Activated naive CD4-positive, alpha-beta T cell treated with anti-CD3 and anti-CD28 coated beads for 36 hours (primary cell): ENCODE results near the gene VDR. TPM values are rescaled to one million over a fixed set of nuclear protein-coding genes. Genes with fewer than 3 reads are reported as not detected.

Experiments used
- CTCF ChIA-PET: fragments of 350-600 bp; sonication (Branson Sonifier 250); formaldehyde crosslinking; loops from one replicate; lab custom pipeline; 2021; ENCODE audit warnings: antibody characterized with exemption; lab: Charles Lee
- DNase-seq: peaks from one replicate; pipeline ENCODE4 v3.0.0-alpha.2; 2020
- H3K27ac Mint-ChIP-seq: one replicate; pipeline ENCODE4 v1.8.0; 2021; ENCODE audit warnings: mild to moderate bottlenecking, mixed read lengths
- H3K27me3 Mint-ChIP-seq: one replicate; pipeline ENCODE4 v1.8.0; 2021; ENCODE audit warnings: low read depth, mixed read lengths
- H3K36me3 Mint-ChIP-seq: one replicate; pipeline ENCODE4 v1.8.0; 2021; ENCODE audit warnings: low read depth, mixed read lengths
- H3K4me1 Mint-ChIP-seq: one replicate; pipeline ENCODE4 v1.8.0; 2021; ENCODE audit warnings: low read depth, mixed read lengths
- H3K4me3 Mint-ChIP-seq: one replicate; pipeline ENCODE4 v1.8.0; 2021; ENCODE audit warnings: mild to moderate bottlenecking, moderate library complexity, mixed read lengths
- H3K9me3 Mint-ChIP-seq: one replicate; pipeline ENCODE4 v1.8.0; 2021; ENCODE audit warnings: mixed read lengths
- intact Hi-C: fragments of 100-400 bp; cut with micrococcal nuclease; formaldehyde crosslinking; loops from one replicate; pipeline ENCODE4 v1.15.1; 2023
- total RNA-seq, 2 experiments: library from RNA; stranded (reverse); gene quantifications; one replicate each; pipeline ENCODE4 v1.2.3, GENCODE V29; 2021

The VDR gene
- total RNA-seq, 2 experiments from 2014 or later = 56.4 to 57.7 TPM

GRCh38 chr12:47942614-47943225, 37.9 kb upstream of the VDR start:
- intact Hi-C loops = no loop called here
- Mint-ChIP-seq H3K27ac (no peak overlapping the region), H3K9me3 (no peaks in the 10 kb centered on the region), H3K4me1 (no peaks in the 10 kb centered on the region), H3K4me3 (no peak overlapping the region), H3K27me3 (peaks cover 10% of the 10 kb centered on the region), H3K36me3 (no peaks in the 10 kb centered on the region)
- DNase-seq = no peak
- CTCF ChIA-PET = interaction anchor here (0.6 to 1.3 kb wide), 2 partner anchors 75 to 246 kb away, joined by 3 to 4 read pairs; no protein-coding TSS in a partner anchor

DNA sequence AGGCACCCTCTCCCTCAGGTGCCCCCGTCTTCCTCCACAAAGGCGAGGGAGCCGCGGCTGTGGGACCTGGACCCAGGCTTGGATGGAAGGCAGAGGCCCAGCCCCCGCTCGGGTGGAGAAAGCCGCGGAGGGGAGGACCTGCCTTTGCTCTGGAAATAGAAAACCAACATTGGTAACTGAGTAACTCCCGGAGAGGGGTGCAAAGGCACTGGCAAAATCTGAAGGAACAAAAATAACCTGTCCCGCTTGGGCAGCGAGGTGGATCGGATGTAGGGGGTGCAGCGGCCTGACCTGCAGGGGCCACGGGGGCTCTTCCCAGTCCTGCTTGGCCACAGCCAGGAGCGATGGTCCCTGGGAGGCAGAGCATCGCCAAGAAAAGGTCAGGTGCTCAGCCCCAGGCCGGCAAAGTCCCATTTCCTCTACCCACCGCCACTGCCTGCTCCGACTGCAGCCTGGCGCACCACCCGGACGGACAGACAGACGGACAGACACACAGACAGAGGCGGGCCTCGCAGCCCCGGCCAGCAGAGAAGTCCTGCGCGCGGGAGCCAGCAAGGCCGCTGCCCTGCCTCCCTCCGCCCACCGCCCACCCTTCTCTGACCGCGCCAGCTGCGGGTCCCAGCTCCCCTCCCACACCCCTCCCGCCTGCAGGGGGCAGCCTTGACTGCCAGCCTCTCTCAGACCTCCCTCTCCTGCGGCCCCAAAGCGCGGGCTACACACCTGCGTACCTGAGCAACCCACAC, 37.2 kb upstream of the VDR start:
- no peak overlapping the region for H3K4me3 Mint-ChIP-seq
- peak; percentile 60 for DNase-seq
- H3K36me3 Mint-ChIP-seq = no peaks in the 10 kb centered on the region
- H3K9me3 Mint-ChIP-seq = no peaks in the 10 kb centered on the region
- H3K27ac Mint-ChIP-seq = no peak overlapping the region
- intact Hi-C loops = no loop called here
- peaks cover 10% of the 10 kb centered on the region for H3K27me3 Mint-ChIP-seq
- H3K4me1 Mint-ChIP-seq = no peaks in the 10 kb centered on the region
- CTCF ChIA-PET = interaction anchor here (0.6 to 1.3 kb wide), 3 partner anchors 75 to 290 kb away, joined by 3 to 4 read pairs (median 3); no protein-coding TSS in a partner anchor

GRCh38 chr12:47941475-47941780, 36.6 kb upstream of the VDR start:
- DNase-seq = no peak
- intact Hi-C loops = no loop called here
- Mint-ChIP-seq H3K27me3 (peaks cover 10% of the 10 kb centered on the region), H3K4me1 (no peaks in the 10 kb centered on the region), H3K36me3 (no peaks in the 10 kb centered on the region), H3K9me3 (no peaks in the 10 kb centered on the region), H3K4me3 (no peak overlapping the region), H3K27ac (no peak overlapping the region)
- CTCF ChIA-PET = interaction anchor here (1.3 kb wide), 1 partner anchor 76 kb away, joined by 4 read pairs; no protein-coding TSS in a partner anchor

GRCh38 chr12:47940773-47941474, 36.1 kb upstream of the VDR start:
- no peak for DNase-seq
- no peaks in the 10 kb centered on the region for H3K36me3 Mint-ChIP-seq
- no peaks in the 10 kb centered on the region for H3K4me1 Mint-ChIP-seq
- H3K27ac Mint-ChIP-seq = no peak overlapping the region
- no peak overlapping the region for H3K4me3 Mint-ChIP-seq
- intact Hi-C loops = no loop called here
- no peaks in the 10 kb centered on the region for H3K9me3 Mint-ChIP-seq
- peaks cover 10% of the 10 kb centered on the region for H3K27me3 Mint-ChIP-seq
- CTCF ChIA-PET = interaction anchor here (0.6 to 1.3 kb wide), 3 partner anchors 76 to 239 kb away, joined by 3 to 4 read pairs (median 4); no protein-coding TSS in a partner anchor

GRCh38 chr12:47939009-47939601, 34.3 kb upstream of the VDR start:
- H3K27me3 Mint-ChIP-seq = peaks cover 10% of the 10 kb centered on the region
- CTCF ChIA-PET = no interaction called here

DNA sequence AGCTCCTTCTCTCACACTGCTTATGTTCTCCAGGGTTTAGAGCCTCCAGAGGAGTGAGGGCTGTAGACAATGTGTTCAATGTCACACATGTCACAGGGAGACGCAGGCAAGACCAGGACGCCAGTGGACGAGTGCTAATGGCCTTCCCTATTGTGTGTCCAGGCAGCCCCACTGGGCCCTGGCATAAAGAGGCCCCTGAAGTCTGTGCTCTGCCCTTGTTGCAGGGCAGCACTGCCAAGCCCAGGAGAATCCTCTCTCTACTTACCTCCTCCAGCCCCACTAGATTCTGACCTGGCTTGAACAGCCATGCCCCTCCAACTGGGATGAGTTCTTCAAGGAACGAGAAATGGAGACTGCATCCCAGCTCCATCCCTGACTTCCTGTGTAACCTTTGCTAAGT, 33.8 kb upstream of the VDR start:
- H3K36me3 Mint-ChIP-seq = no peaks in the 10 kb centered on the region
- peaks cover 10% of the 10 kb centered on the region for H3K27me3 Mint-ChIP-seq
- no peak overlapping the region for H3K27ac Mint-ChIP-seq
- CTCF ChIA-PET = no interaction called here
- H3K9me3 Mint-ChIP-seq = no peaks in the 10 kb centered on the region
- intact Hi-C loops = no loop called here
- no peak overlapping the region for H3K4me3 Mint-ChIP-seq
- H3K4me1 Mint-ChIP-seq = no peaks in the 10 kb centered on the region
- no peak for DNase-seq

More at GRCh38 chr12:47939009-47939601, 34.3 kb upstream of the VDR start:
- Mint-ChIP-seq H3K4me3 (no peak overlapping the region), H3K27ac (no peak overlapping the region), H3K9me3 (no peaks in the 10 kb centered on the region), H3K36me3 (no peaks in the 10 kb centered on the region), H3K4me1 (no peaks in the 10 kb centered on the region)
- DNase-seq = no peak
- intact Hi-C loops = no loop called here

DNA sequence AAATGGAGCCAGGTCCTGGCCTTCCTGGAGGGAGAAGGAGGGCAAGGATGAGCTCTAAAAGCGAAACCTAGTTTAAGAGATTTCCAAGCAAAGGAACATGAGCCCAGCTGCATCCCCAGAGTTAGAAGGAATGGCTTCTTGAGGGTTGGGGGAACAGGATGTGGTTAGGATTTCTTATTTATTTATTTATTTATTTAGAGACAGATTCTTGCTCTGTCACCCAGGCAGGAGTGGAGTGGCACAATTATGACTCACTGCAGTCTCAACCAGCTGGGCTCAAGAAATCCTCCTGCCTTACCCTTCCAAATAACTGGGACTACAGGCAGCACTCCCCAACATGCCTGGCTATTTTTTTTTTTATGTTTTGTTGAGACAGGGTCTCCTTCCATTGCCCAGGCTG, 33.3 kb upstream of the VDR start:
- intact Hi-C loops = no loop called here
- Mint-ChIP-seq H3K4me1 (no peaks in the 10 kb centered on the region), H3K36me3 (no peaks in the 10 kb centered on the region), H3K4me3 (no peak overlapping the region), H3K27ac (no peak overlapping the region), H3K9me3 (no peaks in the 10 kb centered on the region), H3K27me3 (peaks cover 10% of the 10 kb centered on the region)
- no peak for DNase-seq
- CTCF ChIA-PET = interaction anchor here (0.7 kb wide), 1 partner anchor 54 kb away, joined by 3 read pairs; no protein-coding TSS in a partner anchor

GRCh38 chr12:47935184-47935583, 30.4 kb upstream of the VDR start:
- no peak overlapping the region for H3K4me3 Mint-ChIP-seq
- H3K36me3 Mint-ChIP-seq = no peaks in the 10 kb centered on the region
- H3K27ac Mint-ChIP-seq = no peak overlapping the region
- intact Hi-C loops = no loop called here
- DNase-seq = no peak
- H3K27me3 Mint-ChIP-seq = no peaks in the 10 kb centered on the region
- CTCF ChIA-PET = no interaction called here
- no peaks in the 10 kb centered on the region for H3K4me1 Mint-ChIP-seq
- H3K9me3 Mint-ChIP-seq = no peaks in the 10 kb centered on the region

- intact Hi-C loops = no loop called here
- Mint-ChIP-seq H3K27ac (no peak overlapping the region), H3K36me3 (no peaks in the 10 kb centered on the region), H3K27me3 (no peaks in the 10 kb centered on the region), H3K4me3 (no peak overlapping the region), H3K9me3 (no peaks in the 10 kb centered on the region), H3K4me1 (no peaks in the 10 kb centered on the region)
- CTCF ChIA-PET = interaction anchor here (0.9 kb wide), 1 partner anchor 188 kb away, joined by 4 read pairs; no protein-coding TSS in a partner anchor
- DNase-seq = no peak
These were observed 26.4 kb upstream of the VDR start for GRCh38 chr12:47931187-47931586.

DNA sequence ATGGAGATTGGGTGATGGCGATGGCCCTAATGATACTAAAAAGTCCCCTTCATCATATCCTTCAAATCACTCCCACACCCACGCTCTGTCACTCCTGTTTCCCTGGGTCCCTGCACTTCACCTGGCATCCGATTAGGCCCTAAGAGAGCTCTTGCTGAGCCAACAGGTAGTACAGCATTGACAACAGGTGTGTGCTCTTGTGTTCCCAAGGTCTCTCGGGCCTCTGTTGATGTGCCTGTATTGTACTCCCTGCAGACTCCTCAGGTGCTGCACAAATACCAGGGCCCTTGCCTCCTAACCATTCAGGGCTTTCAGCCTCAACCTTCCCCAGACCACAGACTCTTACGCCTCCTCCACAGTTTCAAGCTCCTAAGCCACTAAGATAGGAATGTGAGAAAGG, 25.8 kb upstream of the VDR start:
- no peaks in the 10 kb centered on the region for H3K27me3 Mint-ChIP-seq
- no peaks in the 10 kb centered on the region for H3K9me3 Mint-ChIP-seq
- intact Hi-C loops = no loop called here
- no peak overlapping the region for H3K4me3 Mint-ChIP-seq
- CTCF ChIA-PET = interaction anchor here (0.9 kb wide), 1 partner anchor 188 kb away, joined by 4 read pairs; no protein-coding TSS in a partner anchor
- no peaks in the 10 kb centered on the region for H3K36me3 Mint-ChIP-seq
- no peaks in the 10 kb centered on the region for H3K4me1 Mint-ChIP-seq
- no peak for DNase-seq
- H3K27ac Mint-ChIP-seq = no peak overlapping the region

DNA sequence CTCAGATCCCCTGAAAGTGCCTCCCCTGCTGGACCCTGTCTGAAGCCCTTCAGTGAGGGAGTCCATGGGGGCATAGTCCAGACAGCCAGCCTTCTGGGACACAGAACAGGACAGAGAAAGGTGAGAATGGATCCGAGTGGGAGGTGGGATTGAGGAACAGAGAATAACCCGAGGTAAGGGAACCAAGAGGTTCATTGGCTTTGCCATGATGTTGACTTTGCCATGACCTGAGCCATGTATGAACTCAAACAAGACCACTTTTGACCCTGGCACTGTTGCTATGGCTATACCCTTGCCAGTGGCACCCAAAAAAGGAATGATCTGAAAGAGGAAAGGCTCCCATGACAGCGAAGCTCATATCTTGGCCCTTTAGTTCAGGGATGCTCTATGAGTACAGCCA, 22.6 kb upstream of the VDR start:
- no peak for DNase-seq
- H3K4me3 Mint-ChIP-seq = no peak overlapping the region
- peaks cover 3% of the 10 kb centered on the region for H3K27me3 Mint-ChIP-seq
- intact Hi-C loops = no loop called here
- H3K27ac Mint-ChIP-seq = no peak overlapping the region
- no peaks in the 10 kb centered on the region for H3K9me3 Mint-ChIP-seq
- CTCF ChIA-PET = interaction anchor here (0.9 to 1.3 kb wide), 2 partner anchors 10 to 185 kb away, joined by 3 read pairs; no protein-coding TSS in a partner anchor
- H3K4me1 Mint-ChIP-seq = no peaks in the 10 kb centered on the region
- no peaks in the 10 kb centered on the region for H3K36me3 Mint-ChIP-seq

- no peaks in the 10 kb centered on the region for H3K36me3 Mint-ChIP-seq
- no peaks in the 10 kb centered on the region for H3K4me1 Mint-ChIP-seq
- no peak for DNase-seq
- no peaks in the 10 kb centered on the region for H3K9me3 Mint-ChIP-seq
- CTCF ChIA-PET = no interaction called here
- peaks cover 3% of the 10 kb centered on the region for H3K27me3 Mint-ChIP-seq
- H3K4me3 Mint-ChIP-seq = no peak overlapping the region
- intact Hi-C loops = no loop called here
- no peak overlapping the region for H3K27ac Mint-ChIP-seq
These were observed 17.1 kb upstream of the VDR start for GRCh38 chr12:47921907-47922306.
